ENCODE data around the gene PER2.
"Not testable (repeated sequence)": the region's sequence is repeated elsewhere in the genome, so short reads cannot be mapped to it uniquely, and the experiment has no call there.

The PER2 gene

GRCh38 chr2:238314576-238314975 is 26.2 kb upstream of the PER2 start:
- Mint-ChIP-seq H3K4me3 (no peak overlapping the region), H3K4me1 (no peaks in the 10 kb centered on the region), H3K9me3 (peaks cover 6% of the 10 kb centered on the region), H3K27me3 (ENCODE audit: low read depth) (peaks cover 5% of the 10 kb centered on the region), H3K27ac (no peak overlapping the region), H3K36me3 (ENCODE audit: low read depth) (no peaks in the 10 kb centered on the region)
- TF ChIP-seq CTCF (IDR thresholded peaks at IDR 0.05; ENCODE audit: unreplicated experiment in 3 of 3): no peak

GRCh38 chr2:238313991-238314350 is 25.6 kb upstream of the PER2 start:
- Mint-ChIP-seq H3K9me3 (peaks cover 6% of the 10 kb centered on the region), H3K36me3 (ENCODE audit: low read depth) (no peaks in the 10 kb centered on the region), H3K27ac (no peak overlapping the region), H3K4me3 (no peak overlapping the region), H3K4me1 (no peaks in the 10 kb centered on the region), H3K27me3 (ENCODE audit: low read depth) (peaks cover 9% of the 10 kb centered on the region)
- TF ChIP-seq CTCF (IDR thresholded peaks at IDR 0.05; ENCODE audit: unreplicated experiment in 3 of 3): no peak

DNA sequence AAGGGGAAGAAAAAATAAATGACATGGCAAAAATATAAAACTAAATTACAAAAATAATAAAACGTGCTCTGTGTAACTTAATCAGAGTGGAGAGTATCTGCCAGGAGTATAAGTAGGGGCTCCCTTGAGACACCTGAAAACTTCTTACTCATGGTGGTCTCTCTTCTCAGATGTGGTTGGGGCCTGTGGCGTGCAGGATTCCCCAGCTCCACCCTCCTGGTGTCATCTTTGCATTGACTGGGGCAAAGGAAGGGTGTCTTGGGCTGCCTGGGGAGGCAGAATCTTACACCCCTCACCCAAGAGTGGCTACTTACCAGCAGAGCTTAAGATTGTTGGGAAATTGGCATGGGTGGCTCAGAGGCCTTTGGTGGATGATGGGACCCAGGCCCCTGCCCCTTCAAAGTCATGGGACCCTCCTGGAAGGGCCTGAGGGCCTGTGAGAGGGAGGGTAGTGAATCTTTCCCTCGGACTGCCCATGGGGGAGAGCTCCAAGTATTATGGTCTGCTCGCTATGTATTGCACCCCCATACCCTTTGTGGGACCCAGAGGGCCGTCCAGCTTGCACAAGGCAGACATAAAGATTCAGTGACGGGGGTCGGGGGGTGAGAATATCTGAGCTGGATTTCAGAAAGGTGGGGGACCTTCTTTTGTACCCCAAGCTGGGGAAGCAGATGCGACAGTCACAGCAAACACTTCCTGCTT is 25.0 kb upstream of the PER2 start:
- Mint-ChIP-seq H3K27me3 (ENCODE audit: low read depth) (peaks cover 13% of the 10 kb centered on the region), H3K4me1 (no peaks in the 10 kb centered on the region), H3K36me3 (ENCODE audit: low read depth) (no peaks in the 10 kb centered on the region), H3K9me3 (peaks cover 6% of the 10 kb centered on the region), H3K27ac (no peak overlapping the region), H3K4me3 (no peak overlapping the region)
- TF ChIP-seq CTCF (IDR thresholded peaks at IDR 0.05; ENCODE audit: unreplicated experiment in 3 of 3): no peak

- not testable (repeated sequence) for H3K4me1 Mint-ChIP-seq; H3K4me3 Mint-ChIP-seq; H3K36me3 Mint-ChIP-seq (ENCODE audit: low read depth); H3K27ac Mint-ChIP-seq; H3K27me3 Mint-ChIP-seq (ENCODE audit: low read depth); H3K9me3 Mint-ChIP-seq
These were observed 22.3 kb upstream of the PER2 start for GRCh38 chr2:238310721-238311120.

GRCh38 chr2:238308177-238308576 is 19.8 kb upstream of the PER2 start:
- Mint-ChIP-seq H3K4me3 (no peak overlapping the region), H3K27me3 (ENCODE audit: low read depth) (peaks cover 14% of the 10 kb centered on the region), H3K27ac (no peak overlapping the region), H3K36me3 (ENCODE audit: low read depth) (no peaks in the 10 kb centered on the region), H3K4me1 (no peaks in the 10 kb centered on the region), H3K9me3 (no peaks in the 10 kb centered on the region)
- no peak for TF ChIP-seq CTCF (IDR thresholded peaks at IDR 0.05; ENCODE audit: unreplicated experiment in 3 of 3)

DNA sequence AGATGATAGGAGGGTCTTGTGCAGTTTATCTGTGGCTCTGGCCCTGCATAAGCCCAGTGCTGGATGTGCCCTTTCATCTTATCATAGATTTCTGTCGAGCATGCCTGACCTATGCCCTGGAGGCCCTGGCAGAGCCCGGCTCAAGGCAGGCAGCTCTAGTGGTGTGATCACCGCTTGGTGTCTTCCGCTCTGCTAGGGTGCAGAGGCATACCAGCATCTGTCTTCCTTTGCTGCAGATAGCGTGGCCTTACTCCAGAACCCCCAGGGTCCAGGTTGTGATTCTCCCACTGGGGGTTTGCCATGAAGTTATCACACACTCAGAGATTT is 18.2 kb upstream of the PER2 start:
- H3K4me1 Mint-ChIP-seq: no peaks in the 10 kb centered on the region
- H3K9me3 Mint-ChIP-seq: no peaks in the 10 kb centered on the region
- no peak for TF ChIP-seq CTCF (IDR thresholded peaks at IDR 0.05; ENCODE audit: unreplicated experiment in 3 of 3)
- peaks cover 14% of the 10 kb centered on the region for H3K27me3 Mint-ChIP-seq (ENCODE audit: low read depth)
- H3K4me3 Mint-ChIP-seq: no peak overlapping the region
- H3K27ac Mint-ChIP-seq: no peak overlapping the region
- no peaks in the 10 kb centered on the region for H3K36me3 Mint-ChIP-seq (ENCODE audit: low read depth)

Measured in nephron (organoid).